HL-60 (cell line): ENCODE results near the gene KREMEN2.

Experiments
- DNase-seq, 2 experiments: peaks; one replicate each; pipeline ENCODE4 v3.0.0-alpha.2; 2010 to 2020; ENCODE audit warnings: low read depth in 1 of 2, low spot score in 1 of 2
- H3K27ac ChIP-seq: fragments of 250-450 bp; sonication (Bioruptor Pico); replicated peaks from 2 replicates; pipeline ENCODE4 v1.5.1; 2020; ENCODE audit warnings: mild to moderate bottlenecking, moderate library complexity
- H3K27me3 ChIP-seq: fragments of 250-450 bp; sonication (Bioruptor Pico); 2 replicates; pipeline ENCODE4 v1.5.1; 2021; ENCODE audit warnings: mild to moderate bottlenecking, moderate library complexity; ENCODE audit not compliant: insufficient read depth, poor library complexity, severe bottlenecking
- H3K4me3 ChIP-seq: replicated peaks from 2 replicates; pipeline ENCODE4 v1.5.1; 2011; ENCODE audit warnings: mild to moderate bottlenecking, control low read depth, low read length; ENCODE audit not compliant: insufficient read depth
- GABPA ChIP-seq: IDR thresholded peaks from 2 replicates; pipeline ENCODE4 v1.6.1; 2012; ENCODE audit warnings: low read depth
- POLR2AphosphoS5 ChIP-seq: IDR thresholded peaks from 2 replicates; pipeline ENCODE4 v1.6.1; 2012; ENCODE audit warnings: low read depth
- SPI1 ChIP-seq: IDR thresholded peaks from 2 replicates; pipeline ENCODE4 v1.6.1; 2012; ENCODE audit warnings: low read depth, mild to moderate bottlenecking, borderline replicate concordance
- TF ChIP-seq, protein P1 (sequence below): IDR thresholded peaks from 2 replicates; pipeline ENCODE4 v1.6.1; 2012; ENCODE audit warnings: low read depth; ENCODE audit not compliant: insufficient replicate concordance
- TF ChIP-seq, protein P2 (sequence below): IDR thresholded peaks from one replicate; pipeline ENCODE4 v1.5.1; 2011; ENCODE audit warnings: low read length, control low read depth, inconsistent platforms; ENCODE audit not compliant: insufficient read depth

The KREMEN2 gene

DNA sequence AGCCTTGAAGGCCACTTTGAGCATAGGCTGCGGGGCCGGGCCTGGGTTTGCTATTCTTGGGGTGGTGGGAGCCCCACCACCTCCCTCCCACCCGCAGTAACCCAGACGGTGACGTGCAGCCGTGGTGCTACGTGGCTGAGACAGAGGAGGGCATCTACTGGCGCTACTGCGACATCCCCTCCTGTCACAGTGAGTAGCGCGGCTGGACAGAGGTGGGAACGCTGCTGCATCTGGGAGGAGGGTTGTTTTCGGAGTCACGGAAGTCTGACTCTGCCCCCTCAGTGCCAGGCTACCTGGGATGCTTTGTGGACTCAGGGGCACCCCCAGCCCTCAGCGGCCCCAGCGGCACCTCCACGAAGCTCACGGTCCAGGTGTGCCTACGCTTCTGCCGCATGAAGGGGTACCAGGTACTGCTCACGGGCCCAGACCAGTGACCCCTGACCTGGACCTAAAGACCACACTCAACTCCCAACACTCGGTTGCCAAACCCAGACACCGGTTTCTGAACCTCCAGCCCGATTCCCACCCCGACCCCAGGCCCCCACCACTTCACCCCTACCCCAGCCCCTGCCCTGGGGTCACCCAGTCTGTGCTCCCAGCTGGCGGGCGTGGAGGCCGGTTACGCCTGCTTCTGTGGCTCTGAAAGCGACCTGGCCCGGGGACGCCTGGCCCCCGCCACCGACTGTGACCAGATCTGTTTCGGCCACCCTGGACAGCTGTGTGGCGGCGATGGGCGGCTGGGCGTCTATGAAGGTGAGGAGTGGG is 2.1 kb downstream of the KREMEN2 start:
- H3K27ac ChIP-seq = no peak overlapping the region
- no peak overlapping the region for H3K4me3 ChIP-seq
- peaks cover 25% of the 10 kb centered on the region for H3K27me3 ChIP-seq
- TF ChIP-seq, protein P1, sequence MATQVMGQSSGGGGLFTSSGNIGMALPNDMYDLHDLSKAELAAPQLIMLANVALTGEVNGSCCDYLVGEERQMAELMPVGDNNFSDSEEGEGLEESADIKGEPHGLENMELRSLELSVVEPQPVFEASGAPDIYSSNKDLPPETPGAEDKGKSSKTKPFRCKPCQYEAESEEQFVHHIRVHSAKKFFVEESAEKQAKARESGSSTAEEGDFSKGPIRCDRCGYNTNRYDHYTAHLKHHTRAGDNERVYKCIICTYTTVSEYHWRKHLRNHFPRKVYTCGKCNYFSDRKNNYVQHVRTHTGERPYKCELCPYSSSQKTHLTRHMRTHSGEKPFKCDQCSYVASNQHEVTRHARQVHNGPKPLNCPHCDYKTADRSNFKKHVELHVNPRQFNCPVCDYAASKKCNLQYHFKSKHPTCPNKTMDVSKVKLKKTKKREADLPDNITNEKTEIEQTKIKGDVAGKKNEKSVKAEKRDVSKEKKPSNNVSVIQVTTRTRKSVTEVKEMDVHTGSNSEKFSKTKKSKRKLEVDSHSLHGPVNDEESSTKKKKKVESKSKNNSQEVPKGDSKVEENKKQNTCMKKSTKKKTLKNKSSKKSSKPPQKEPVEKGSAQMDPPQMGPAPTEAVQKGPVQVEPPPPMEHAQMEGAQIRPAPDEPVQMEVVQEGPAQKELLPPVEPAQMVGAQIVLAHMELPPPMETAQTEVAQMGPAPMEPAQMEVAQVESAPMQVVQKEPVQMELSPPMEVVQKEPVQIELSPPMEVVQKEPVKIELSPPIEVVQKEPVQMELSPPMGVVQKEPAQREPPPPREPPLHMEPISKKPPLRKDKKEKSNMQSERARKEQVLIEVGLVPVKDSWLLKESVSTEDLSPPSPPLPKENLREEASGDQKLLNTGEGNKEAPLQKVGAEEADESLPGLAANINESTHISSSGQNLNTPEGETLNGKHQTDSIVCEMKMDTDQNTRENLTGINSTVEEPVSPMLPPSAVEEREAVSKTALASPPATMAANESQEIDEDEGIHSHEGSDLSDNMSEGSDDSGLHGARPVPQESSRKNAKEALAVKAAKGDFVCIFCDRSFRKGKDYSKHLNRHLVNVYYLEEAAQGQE = no peak
- no peak for TF ChIP-seq POLR2AphosphoS5
- TF ChIP-seq, protein P2, sequence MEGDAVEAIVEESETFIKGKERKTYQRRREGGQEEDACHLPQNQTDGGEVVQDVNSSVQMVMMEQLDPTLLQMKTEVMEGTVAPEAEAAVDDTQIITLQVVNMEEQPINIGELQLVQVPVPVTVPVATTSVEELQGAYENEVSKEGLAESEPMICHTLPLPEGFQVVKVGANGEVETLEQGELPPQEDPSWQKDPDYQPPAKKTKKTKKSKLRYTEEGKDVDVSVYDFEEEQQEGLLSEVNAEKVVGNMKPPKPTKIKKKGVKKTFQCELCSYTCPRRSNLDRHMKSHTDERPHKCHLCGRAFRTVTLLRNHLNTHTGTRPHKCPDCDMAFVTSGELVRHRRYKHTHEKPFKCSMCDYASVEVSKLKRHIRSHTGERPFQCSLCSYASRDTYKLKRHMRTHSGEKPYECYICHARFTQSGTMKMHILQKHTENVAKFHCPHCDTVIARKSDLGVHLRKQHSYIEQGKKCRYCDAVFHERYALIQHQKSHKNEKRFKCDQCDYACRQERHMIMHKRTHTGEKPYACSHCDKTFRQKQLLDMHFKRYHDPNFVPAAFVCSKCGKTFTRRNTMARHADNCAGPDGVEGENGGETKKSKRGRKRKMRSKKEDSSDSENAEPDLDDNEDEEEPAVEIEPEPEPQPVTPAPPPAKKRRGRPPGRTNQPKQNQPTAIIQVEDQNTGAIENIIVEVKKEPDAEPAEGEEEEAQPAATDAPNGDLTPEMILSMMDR = no peak
- TF ChIP-seq GABPA = no peak
- no peak for TF ChIP-seq SPI1
- DNase-seq = no peak

DNA sequence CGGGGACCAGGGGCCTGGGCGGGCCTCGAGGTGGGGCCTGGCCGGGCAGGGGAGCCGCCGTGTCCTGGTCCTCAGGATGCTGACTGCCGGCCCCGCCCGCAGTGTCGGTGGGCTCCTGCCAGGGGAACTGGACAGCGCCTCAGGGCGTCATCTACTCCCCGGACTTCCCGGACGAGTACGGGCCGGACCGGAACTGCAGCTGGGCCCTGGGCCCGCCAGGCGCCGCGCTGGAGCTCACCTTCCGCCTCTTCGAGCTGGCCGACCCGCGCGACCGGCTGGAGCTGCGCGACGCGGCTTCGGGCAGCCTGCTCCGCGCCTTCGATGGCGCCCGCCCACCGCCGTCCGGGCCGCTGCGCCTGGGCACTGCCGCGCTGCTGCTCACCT is 2.7 kb downstream of the KREMEN2 start:
- H3K27me3 ChIP-seq = peaks cover 24% of the 10 kb centered on the region

DNA sequence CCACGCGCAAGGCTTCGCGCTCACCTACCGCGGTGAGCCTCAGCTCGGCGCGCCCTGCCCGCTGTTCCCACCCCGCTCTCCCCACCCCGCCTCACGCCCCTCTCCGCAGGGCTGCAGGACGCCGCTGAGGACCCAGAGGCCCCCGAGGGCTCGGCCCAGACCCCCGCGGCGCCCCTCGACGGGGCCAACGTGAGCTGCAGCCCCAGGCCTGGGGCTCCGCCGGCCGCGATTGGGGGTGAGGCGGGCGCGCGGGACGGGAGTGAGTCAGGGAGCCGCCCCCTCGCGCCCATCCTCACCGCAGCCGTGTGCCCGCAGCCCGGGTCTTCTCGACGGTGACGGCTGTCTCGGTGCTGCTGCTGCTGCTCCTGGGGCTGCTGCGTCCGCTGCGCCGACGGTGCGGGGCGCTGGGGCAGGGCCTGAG is 3.1 kb downstream of the KREMEN2 start:
- Histone ChIP-seq H3K4me3 (no peak overlapping the region), H3K27me3 (peaks cover 20% of the 10 kb centered on the region), H3K27ac (no peak overlapping the region)
- DNase-seq = no peak
- TF ChIP-seq POLR2AphosphoS5 = no peak
- TF ChIP-seq, protein P1 = no peak
- no peak for TF ChIP-seq SPI1
- no peak for TF ChIP-seq GABPA
- TF ChIP-seq, protein P2 = no peak

More for the DNA sequence above, 2.7 kb downstream of the KREMEN2 start:
- Histone ChIP-seq H3K4me3 (no peak overlapping the region), H3K27ac (no peak overlapping the region)
- no peak for DNase-seq
- TF ChIP-seq, protein P2 = no peak
- TF ChIP-seq SPI1 (no peak), POLR2AphosphoS5 (no peak), GABPA (no peak)
- TF ChIP-seq, protein P1 = no peak
